Caco-2 (cell line): ENCODE results near the gene GREB1. TPM values are rescaled to one million over a fixed set of nuclear protein-coding genes. Genes with fewer than 3 reads are reported as not detected.

ENCODE experiments used
- BruUV-seq: library from RNA; stranded (reverse); fragments of 400-500 nt; replicated peaks from 2 replicates; lab custom pipeline; 2021; lab: Mats Ljungman, UMichigan
- CTCF ChIA-PET: fragments of 300-600 bp; sonication (Branson Sonifier 250); formaldehyde crosslinking; loops from one replicate; lab custom pipeline; 2022; ENCODE audit warnings: antibody characterized with exemption; lab: Charles Lee
- POLR2A ChIA-PET: fragments of 300-600 bp; sonication (Branson Sonifier 250); formaldehyde crosslinking; loops from one replicate; lab custom pipeline; 2022; ENCODE audit warnings: antibody characterized with exemption; lab: Charles Lee
- DNase-seq, 2 experiments: peaks; one replicate each; pipeline versions ENCODE4 v3.0.0 to v3.0.0-alpha.2; 2020 to 2022
- H3K27me3 ChIP-seq: replicated peaks from 2 replicates; pipeline ENCODE4 v1.6.0; 2011; ENCODE audit warnings: low read length; ENCODE audit not compliant: control insufficient read depth, insufficient read depth
- H3K36me3 ChIP-seq: 2 replicates; pipeline ENCODE4 v1.5.1; 2011; ENCODE audit warnings: low read length; ENCODE audit not compliant: control insufficient read depth, insufficient read depth
- H3K4me1 ChIP-seq: fragments of 250-450 bp; sonication (Bioruptor Pico); 2 replicates; pipeline ENCODE4 v1.5.1; 2020; ENCODE audit warnings: mild to moderate bottlenecking
- H3K4me3 ChIP-seq: 2 replicates; pipeline ENCODE4 v1.5.1; 2011; ENCODE audit warnings: low read depth, mild to moderate bottlenecking, control low read depth, low read length
- H3K9me3 ChIP-seq: fragments of 250-450 bp; sonication (Bioruptor Pico); 2 replicates; pipeline ENCODE4 v1.5.1; 2020; ENCODE audit warnings: mild to moderate bottlenecking, moderate library complexity
- H3K27ac Mint-ChIP-seq: one replicate; pipeline ENCODE4 v1.8.0; 2022; ENCODE audit warnings: mixed read lengths; ENCODE audit not compliant: unreplicated experiment
- H3K27me3 Mint-ChIP-seq: one replicate; pipeline ENCODE4 v1.8.0; 2022; ENCODE audit warnings: mixed read lengths; ENCODE audit not compliant: insufficient read depth, unreplicated experiment
- H3K36me3 Mint-ChIP-seq: one replicate; pipeline ENCODE4 v1.8.0; 2022; ENCODE audit warnings: mild to moderate bottlenecking, mixed read lengths; ENCODE audit not compliant: insufficient read depth, unreplicated experiment
- H3K4me1 Mint-ChIP-seq: one replicate; pipeline ENCODE4 v1.8.0; 2022; ENCODE audit warnings: low read depth, mixed read lengths; ENCODE audit not compliant: unreplicated experiment
- H3K4me3 Mint-ChIP-seq: one replicate; pipeline ENCODE4 v1.8.0; 2022; ENCODE audit warnings: mild to moderate bottlenecking, moderate library complexity, mixed read lengths; ENCODE audit not compliant: unreplicated experiment
- H3K9me3 Mint-ChIP-seq: one replicate; pipeline ENCODE4 v1.8.0; 2022; ENCODE audit warnings: mixed read lengths; ENCODE audit not compliant: unreplicated experiment
- CTCF ChIP-seq, 2 experiments: fragments of 200-600 bp in 1 of 2; IDR thresholded peaks; 1 replicate in 1 of 2; 2 replicates in 1 of 2; pipeline versions ENCODE4 v1.5.1 to v1.8.0; 2011 to 2022; ENCODE audit warnings: antibody characterized with exemption in 1 of 2, control low read depth in 1 of 2, inconsistent platforms in 1 of 2, low read depth in 1 of 2, low read length in 1 of 2, mild to moderate bottlenecking in 1 of 2, moderate library complexity in 1 of 2; ENCODE audit not compliant: insufficient read depth in 1 of 2, severe bottlenecking in 1 of 2, unreplicated experiment in 1 of 2
- intact Hi-C: fragments of 100-400 bp; cut with micrococcal nuclease; formaldehyde crosslinking; loops from one replicate; pipeline ENCODE4 v1.10.0; 2022; ENCODE audit not compliant: unreplicated experiment
- total RNA-seq: library from RNA; stranded (reverse); gene quantifications from 2 replicates; pipeline ENCODE4 v1.2.3, GENCODE V29; 2022

The GREB1 gene
- total RNA-seq, 1 experiment from 2014 or later = 2.4 TPM

DNA sequence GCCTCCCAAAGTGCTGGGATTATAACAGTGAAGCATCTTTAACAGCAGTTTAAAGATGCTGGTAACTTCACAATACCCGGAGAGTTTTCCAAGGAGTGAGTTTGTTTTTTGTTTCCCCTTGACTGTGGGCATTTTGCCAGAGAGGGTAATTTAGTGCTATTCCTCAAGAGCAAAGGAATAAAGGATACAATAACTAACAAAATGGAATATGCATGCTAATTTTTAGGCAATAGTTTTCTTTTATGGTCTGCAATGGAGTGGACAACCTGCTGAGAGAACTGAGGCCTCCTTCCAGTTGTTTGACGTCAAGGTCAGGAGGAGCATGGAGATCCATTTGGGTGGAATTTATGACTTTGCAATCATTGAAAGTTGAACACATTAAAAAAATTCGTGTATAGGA lies 15.9 kb upstream of the GREB1 start:
- no peak overlapping the region for H3K27ac Mint-ChIP-seq
- POLR2A ChIA-PET = no interaction called here
- H3K4me3 ChIP-seq = no peak overlapping the region
- H3K36me3 Mint-ChIP-seq = no peaks in the 10 kb centered on the region
- H3K27me3 ChIP-seq = no peaks in the 10 kb centered on the region
- DNase-seq = no peak
- H3K36me3 ChIP-seq = no peaks in the 10 kb centered on the region
- BruUV-seq = no TSS peak
- TF ChIP-seq CTCF (IDR thresholded peaks at IDR 0.05; ENCODE audit: insufficient read depth in 1 of 2, low read depth in 1 of 2, low read length in 1 of 2, severe bottlenecking in 1 of 2, unreplicated experiment in 1 of 2) = no peak
- no peaks in the 10 kb centered on the region for H3K4me1 ChIP-seq
- H3K4me3 Mint-ChIP-seq = no peak overlapping the region
- H3K4me1 Mint-ChIP-seq = no peaks in the 10 kb centered on the region
- CTCF ChIA-PET = no interaction called here
- H3K9me3 Mint-ChIP-seq = no peaks in the 10 kb centered on the region
- H3K27me3 Mint-ChIP-seq = no peaks in the 10 kb centered on the region
- intact Hi-C loops = no loop called here
- no peaks in the 10 kb centered on the region for H3K9me3 ChIP-seq

GRCh38 chr2:11520092-11520693 lies 13.7 kb upstream of the GREB1 start:
- Mint-ChIP-seq H3K27me3 (no peaks in the 10 kb centered on the region), H3K4me3 (no peak overlapping the region), H3K4me1 (no peaks in the 10 kb centered on the region), H3K36me3 (no peaks in the 10 kb centered on the region), H3K9me3 (no peaks in the 10 kb centered on the region), H3K27ac (no peak overlapping the region)
- no peaks in the 10 kb centered on the region for H3K9me3 ChIP-seq
- no peak for DNase-seq
- intact Hi-C loops = no loop called here
- H3K4me3 ChIP-seq = no peak overlapping the region
- H3K36me3 ChIP-seq = no peaks in the 10 kb centered on the region
- no peak for TF ChIP-seq CTCF (IDR thresholded peaks at IDR 0.05; ENCODE audit: insufficient read depth in 1 of 2, low read depth in 1 of 2, low read length in 1 of 2, severe bottlenecking in 1 of 2, unreplicated experiment in 1 of 2)
- ChIA-PET POLR2A (no interaction called here), CTCF (no interaction called here)
- H3K27me3 ChIP-seq = no peaks in the 10 kb centered on the region; the same call in 1 of the 2 replicates
- no TSS peak for BruUV-seq
- no peaks in the 10 kb centered on the region for H3K4me1 ChIP-seq

GRCh38 chr2:11521775-11522174 lies 12.1 kb upstream of the GREB1 start:
- Histone ChIP-seq H3K36me3 (no peaks in the 10 kb centered on the region), H3K4me3 (no peak overlapping the region), H3K4me1 (no peaks in the 10 kb centered on the region), H3K27me3 (no peaks in the 10 kb centered on the region; the same call in 1 of the 2 replicates), H3K9me3 (no peaks in the 10 kb centered on the region)
- no TSS peak for BruUV-seq
- ChIA-PET CTCF (no interaction called here), POLR2A (no interaction called here)
- Mint-ChIP-seq H3K4me3 (no peak overlapping the region), H3K36me3 (no peaks in the 10 kb centered on the region), H3K9me3 (no peaks in the 10 kb centered on the region), H3K27ac (no peak overlapping the region), H3K4me1 (no peaks in the 10 kb centered on the region), H3K27me3 (no peaks in the 10 kb centered on the region)
- TF ChIP-seq CTCF (IDR thresholded peaks at IDR 0.05; ENCODE audit: insufficient read depth in 1 of 2, low read depth in 1 of 2, low read length in 1 of 2, severe bottlenecking in 1 of 2, unreplicated experiment in 1 of 2) = no peak
- DNase-seq = no peak
- intact Hi-C loops = no loop called here
